GM21390 (cell line): ENCODE measurements around the gene C19orf25.
"Not testable (repeated sequence)": the region's sequence is repeated elsewhere in the genome, so short reads cannot be mapped to it uniquely, and the experiment has no call there.

ENCODE experiments used
- ATAC-seq: cut with Tn5 transposase; IDR thresholded peaks from one replicate; pipeline ENCODE4 v1.9.1; 2021; ENCODE audit not compliant: unreplicated experiment

C19orf25 gene

DNA sequence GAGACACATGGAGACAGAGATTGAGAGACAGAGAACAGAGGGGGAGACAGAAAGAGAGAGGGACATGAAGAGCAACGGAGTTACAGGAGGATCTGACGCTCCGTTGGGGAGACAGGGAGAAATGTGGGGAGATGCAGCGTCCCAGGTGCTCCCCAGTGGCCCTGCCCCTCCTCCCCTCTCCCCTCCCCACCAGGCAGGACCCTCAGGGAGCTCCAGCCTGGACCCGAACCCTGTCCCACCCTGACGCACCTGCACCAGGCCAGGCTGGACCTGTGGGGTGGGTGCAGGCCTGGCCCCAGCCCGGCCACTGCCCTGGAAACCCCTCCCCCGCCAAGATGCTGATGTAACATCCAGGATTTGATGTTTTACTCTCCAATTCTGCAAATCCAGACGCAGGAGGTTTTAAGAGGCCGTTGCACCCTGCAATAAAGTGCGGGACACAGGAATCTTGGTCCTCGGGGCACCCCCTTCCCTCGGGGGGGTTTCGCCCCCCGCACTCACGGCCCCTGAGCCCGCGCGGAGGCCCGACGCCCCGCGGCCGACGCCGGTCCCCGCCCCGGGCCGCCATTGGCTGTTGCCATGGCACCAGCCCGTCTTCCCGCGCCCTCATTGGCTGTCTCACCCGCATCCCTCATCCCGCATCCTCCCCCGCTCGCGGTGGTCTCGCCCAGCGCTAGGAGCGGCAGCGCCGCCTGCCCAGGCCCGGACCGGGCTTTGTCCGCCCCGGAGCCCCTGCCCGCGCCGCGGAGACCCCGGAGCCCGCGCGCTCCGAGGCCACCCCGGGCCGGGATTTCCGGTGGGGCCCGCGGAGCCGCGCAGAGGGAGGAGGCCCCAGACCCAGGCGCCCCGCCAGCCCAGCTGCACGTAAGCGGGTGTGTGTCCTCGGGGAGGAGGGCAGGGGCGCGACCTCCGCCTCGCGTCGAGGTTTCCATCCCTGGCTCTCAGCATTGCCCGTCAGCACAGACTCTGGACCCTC, 29.3 kb downstream of the C19orf25 start, which contains the start of gene APC2:
Gene APC2, plus strand, starts transcription at position 655 of the 976 bp plus-strand sequence. CDS start 2,881 bp downstream, outside the sequence.
- no peak for ATAC-seq

DNA sequence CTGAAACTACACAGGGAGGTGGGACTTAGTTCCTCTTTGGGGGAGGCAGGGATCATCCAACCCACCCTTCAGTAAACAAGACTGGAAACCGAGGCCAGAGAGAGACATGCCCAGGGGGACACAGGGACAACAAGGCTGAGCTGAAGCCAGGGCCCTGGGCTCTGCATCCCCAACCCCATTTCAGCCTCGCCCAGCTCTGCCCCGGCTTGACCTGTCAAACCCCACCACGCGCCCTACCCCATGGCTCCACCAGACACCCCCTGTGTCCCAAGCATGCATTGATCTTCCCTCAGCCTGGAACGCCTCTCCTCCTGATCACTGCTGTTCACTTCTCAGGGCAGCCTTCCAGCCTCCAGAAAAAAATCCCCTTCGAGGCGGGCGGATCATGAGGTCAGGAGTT, 31.1 kb downstream of the C19orf25 start:
- no peak for ATAC-seq

DNA sequence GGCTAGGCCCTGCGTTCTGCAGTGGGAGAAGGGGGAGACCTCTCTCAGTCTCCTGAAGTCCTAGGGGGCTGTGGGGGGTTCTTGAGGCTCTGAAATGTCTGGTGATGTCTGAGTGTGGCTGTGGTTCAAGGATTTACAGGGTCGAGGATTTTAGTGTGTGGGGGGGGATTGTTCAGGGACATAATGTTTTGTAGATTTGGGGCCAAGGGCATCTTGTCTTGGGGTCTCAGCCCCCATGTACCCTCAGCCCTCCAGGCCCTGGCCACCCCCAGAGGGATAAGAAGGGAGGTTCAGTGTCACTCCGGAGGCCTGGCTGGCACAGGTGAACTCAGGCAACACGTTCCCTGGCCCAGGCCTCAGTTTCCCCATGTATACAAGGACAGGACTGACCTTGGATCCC, 31.5 kb downstream of the C19orf25 start:
- ATAC-seq, result no peak

DNA sequence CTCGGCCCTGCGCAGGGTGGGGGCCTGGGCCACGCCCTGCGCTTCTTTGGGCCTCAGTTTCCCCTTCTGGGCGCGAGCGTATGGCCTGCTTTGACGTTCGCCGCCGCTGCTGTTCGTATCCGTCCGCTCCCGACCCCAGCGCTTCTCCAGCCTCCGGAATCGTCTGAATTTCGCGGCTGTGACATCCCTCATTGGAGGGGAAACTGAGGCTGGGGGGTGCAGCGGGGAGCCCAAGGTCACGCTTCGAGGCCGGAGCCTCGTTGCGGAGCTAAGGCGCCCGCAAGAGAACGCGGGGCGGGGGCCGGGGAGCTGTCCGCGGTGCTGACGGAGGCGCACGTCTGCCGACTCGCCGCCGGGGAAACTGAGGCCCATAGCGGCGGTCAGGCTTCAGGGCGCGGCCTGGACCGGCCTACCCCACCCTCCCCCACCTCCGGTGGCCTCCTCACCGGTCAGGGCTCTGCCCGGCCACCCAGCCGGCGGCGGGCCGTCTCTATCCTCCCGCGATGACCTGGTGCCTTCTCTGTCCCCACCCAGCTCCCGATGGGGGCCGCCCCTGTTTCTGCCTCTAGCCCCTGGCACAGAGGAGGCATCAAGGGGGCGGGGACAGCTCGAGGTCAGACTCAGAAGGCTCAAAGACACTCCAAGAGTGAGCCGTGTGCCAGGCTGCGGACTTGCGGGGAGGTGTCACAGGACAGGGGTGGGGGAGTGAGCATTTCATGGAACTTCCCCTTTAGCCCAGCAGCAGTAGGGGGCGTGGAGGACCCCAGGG, 32.1 kb downstream of the C19orf25 start:
- ATAC-seq, result no peak

DNA sequence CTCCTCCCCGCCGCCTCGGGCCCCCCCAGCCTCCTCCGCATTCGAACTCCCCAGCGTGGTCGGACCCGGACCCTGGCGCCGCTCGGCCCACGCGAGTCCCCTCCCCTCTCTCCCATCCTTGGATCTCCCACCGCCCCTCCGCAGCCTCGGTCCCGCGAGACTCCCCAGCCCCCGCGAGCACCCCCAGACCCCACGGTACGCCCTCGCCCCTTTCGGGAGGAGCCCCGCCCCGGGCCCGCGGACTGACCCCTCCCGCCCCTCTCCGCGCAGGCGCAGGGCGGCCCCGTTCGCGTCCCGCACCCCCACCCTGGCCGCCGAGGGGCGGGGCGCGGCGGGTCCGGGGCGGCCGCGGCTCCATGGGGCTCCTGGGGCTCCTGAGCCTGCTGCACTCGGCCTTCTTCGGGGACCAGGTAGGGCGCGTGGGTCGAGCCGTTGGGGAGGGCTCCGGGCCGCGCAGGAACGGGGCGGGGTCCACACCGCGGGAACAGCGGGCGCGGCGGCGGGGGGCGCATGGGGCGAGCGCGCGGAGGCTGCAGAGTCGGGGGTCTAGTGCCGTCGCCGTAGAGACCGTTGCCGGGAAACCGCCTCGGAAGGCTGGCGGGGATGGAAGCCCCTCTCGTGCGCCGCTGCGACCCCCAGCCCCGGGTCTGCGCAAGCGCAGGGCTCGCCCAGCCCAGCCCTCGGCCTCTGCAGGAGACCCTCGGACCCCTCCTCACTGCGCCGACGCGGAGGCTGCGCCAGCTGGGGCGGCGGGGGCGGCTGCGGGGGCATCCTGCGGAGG, 32.9 kb downstream of the C19orf25 start:
- ATAC-seq, result no peak

DNA sequence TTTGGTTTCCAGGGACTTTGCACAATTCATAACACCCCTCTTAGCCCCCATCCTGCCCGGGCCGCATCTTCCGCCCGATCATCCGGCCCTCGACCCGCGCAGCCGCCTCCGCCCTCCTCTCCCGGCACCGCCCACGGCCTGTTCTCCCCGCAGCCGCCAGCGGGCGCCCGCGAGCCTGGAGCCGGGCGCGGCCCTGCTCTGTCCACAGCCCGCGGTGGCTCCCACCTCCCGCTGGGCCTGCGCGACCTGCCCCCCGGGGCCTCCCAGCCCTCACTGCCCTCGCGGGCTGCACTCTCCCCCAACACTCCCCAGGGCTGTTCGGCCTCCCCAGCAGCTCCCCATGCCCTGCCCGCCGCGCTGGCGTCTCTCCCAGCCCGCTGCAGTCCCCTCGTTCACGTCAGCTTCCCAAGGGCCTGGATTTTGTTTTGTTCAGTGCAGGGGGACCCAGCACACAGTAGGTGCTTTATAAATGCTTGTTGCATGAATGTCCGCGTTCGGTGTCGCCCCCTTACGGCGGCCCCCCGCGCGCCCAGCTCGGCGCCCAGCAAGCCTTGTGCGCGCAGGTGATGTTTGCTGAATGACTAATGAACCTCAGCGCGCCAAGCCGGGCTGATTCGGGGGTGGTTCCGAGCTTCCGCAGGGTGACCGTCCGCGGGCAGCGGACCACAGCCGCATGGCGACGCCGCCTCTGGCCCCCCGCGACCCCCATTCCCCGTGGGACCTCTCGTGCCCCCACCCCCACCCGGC, 33.7 kb downstream of the C19orf25 start:
- ATAC-seq, result peak; percentile 67

DNA sequence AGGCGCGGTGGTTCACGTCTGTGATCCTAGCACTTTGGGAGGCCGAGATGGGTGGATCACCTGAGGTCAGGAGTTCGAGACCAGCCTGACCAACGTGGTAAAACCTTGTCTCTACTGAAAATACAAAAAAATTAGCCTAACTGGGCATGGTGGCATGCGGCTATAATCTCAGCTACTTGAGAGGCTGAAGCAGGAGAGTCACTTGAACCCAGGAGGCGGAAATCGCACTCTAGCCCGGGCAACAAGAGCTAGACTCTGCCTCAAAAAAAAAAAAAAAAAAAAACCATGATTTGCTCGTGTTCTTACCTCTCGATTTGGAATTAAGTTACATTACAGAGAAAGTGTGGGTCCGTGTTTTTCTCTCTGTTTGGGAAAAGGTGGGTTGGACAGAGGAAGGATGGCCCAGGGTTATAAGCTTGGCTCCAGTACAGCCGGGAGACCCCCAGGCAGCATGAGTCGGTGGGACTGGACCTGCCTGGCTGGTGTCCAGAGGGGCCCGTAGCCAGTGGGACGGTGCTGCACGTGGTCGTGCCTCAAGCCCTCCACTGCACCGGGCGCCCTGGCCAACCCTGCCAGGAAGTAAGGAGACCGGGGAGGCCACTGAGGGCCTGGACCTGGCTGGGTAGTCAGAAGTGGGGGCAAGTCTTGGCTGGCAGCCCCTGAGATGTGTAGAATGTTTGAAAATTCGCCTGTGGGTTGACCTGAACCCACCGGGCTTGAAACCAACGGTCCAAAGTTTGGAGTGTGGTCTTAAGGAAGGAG, 37.2 kb downstream of the C19orf25 start:
- ATAC-seq, result no peak

DNA sequence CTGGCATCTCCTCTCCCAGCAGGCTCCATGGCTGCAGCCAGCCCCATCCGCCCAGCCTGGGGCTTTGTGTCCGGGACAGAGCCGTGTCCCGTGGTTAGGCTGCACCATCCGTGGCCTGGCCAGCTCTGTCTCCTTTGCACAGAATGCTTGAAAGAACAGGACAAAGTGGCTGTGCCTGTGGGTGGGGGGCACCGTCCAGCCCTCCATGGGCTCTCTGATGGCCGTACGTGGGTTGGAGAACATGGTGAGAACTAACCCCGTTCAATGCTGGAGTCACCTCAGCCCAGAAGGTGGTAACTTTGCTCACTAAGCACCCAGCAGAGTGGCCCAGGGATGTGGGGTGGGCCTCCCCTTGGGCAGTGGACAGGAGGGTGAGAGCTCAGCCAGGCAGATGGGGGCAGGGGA, 38.0 kb downstream of the C19orf25 start:
- ATAC-seq, result no peak

DNA sequence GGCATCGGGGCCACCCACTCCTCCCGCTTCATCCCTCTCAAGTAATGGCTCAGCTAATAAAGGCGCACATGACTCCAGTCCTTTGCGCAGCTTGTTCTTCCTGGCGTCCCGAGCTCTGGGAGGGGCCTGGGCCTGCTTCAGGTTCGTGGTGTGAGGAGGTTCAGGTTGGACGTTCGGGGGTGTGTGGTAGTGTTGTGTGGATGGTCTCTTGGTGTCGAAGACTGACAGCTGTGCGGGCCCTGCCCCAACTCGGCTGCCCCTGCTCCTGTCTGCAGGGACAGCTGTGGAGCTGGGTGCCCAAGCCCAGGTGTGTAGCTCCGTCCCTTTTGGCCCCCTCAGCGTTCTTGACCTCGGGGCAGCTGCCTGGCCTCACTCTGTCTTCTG, 38.6 kb downstream of the C19orf25 start:
- no peak for ATAC-seq

DNA sequence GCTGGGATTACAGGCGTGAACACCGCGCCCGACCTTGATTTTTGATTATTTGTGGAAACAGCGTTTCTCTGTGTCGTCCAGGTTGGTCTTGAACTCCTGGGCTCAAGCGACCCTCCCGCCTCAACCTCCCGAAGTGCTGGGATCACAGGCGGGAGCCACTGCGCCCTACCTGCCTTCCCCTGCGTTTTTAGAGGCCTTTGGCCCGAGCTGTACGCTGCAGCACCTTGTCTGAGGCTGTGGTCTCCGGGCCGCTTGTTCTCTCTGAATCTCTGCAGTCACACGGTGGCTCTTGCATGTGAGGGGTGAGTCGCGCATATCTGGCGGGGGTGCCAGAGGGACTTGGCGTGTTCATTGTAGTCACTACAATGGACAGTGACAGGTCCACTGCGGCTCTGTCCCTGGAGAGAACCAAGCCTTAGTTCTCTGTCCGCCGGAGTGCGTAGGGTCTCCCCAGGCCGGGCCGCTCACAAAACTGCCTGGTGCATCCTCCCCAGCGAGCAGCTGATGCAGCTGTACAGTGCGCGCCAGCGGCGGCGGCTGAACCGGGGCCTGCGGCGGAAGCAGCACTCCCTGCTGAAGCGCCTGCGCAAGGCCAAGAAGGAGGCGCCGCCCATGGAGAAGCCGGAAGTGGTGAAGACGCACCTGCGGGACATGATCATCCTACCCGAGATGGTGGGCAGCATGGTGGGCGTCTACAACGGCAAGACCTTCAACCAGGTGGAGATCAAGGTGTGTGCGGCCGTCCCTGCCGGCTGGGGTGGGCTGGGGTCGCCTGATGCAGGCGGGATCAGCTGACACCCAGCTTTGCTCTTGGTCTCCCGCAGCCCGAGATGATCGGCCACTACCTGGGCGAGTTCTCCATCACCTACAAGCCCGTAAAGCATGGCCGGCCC, 39.2 kb downstream of the C19orf25 start:
- not testable (repeated sequence) for ATAC-seq

DNA sequence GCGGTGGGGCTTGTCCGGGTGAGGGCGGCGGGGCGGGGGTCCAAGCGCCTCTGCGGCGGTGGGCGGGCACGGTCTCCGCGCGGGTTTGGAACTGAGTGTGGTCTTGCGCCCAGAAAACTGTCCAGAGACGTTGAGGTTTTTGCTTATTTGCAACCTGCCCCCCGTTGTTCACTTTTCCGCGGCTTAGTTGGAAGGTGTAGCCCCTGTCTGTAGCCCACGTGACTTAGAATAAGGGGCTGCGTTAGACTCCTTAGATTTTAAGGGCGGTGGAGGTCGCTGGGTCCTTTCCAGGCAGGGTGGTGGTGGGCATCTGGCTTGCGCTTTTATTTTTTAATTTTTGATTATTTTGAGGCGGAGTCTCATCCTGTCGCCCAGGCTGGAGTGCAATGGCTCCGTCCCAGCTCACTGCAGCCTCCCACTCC, 40.1 kb downstream of the C19orf25 start:
- no peak for ATAC-seq

DNA sequence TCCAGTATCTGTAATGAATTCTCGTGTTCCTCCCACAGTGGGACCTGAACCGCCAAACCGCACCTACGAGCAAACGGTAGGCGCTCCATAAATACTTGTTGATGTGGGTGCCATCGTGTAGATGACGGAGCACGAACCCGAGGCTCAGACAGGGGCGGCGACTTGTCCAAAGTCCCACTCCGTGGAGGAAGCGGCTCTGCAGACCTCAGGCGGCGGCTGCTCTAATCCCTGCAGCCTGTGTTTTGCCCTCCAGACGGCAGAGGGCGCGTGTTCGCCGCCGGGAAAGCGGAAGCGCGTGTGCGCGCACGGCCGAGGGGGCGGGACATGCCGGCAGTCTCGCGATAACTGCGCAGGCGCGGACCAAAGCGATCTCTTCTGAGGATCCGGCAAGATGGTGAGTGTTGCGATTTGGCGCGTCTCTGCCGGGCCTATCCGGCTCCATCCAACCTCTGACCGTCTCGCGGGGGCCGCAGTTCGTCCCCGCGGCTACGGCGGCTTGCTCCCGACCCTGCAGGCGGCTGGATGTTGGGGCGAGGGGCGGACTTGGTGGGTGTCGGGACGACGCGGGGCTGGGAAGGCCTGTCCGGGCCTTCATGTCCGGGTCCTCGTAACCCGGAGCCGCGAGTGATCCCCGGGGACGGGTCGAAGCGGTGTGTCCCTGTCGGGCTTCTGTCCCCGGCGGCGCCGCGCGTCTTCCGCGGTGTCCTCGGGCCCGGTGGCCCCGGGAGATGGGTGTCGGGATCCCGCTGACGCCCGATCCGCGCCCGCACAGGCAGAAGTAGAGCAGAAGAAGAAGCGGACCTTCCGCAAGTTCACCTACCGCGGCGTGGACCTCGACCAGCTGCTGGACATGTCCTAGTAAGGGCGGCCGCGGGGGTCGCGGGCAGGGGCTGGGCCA, 40.7 kb downstream of the C19orf25 start, which contains the start of gene RPS15:
Gene RPS15, plus strand, starts transcription at position 362 of the 898 bp plus-strand sequence. Its CDS starts 30 bp downstream, at position 392.
- ATAC-seq, result peak; percentile 68

DNA sequence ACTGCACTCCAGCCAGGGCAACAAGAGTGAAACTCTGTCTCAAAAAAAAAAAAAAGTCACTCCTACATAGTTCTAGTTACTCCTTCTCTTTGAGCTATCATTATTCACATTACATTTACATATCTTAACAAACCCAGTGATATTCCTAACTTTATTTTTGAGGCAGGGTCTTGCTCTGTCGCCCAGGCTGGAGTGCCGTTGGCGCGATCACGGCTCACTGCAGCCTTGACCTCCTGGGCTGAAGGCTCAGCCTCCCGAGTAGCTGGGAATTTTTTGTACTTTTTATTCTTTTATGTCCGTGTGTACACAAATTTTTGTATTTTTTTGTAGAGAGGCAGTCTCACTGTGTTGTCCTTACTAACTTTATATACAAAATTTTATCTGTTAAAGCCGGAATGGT, 41.4 kb downstream of the C19orf25 start:
- no peak for ATAC-seq

DNA sequence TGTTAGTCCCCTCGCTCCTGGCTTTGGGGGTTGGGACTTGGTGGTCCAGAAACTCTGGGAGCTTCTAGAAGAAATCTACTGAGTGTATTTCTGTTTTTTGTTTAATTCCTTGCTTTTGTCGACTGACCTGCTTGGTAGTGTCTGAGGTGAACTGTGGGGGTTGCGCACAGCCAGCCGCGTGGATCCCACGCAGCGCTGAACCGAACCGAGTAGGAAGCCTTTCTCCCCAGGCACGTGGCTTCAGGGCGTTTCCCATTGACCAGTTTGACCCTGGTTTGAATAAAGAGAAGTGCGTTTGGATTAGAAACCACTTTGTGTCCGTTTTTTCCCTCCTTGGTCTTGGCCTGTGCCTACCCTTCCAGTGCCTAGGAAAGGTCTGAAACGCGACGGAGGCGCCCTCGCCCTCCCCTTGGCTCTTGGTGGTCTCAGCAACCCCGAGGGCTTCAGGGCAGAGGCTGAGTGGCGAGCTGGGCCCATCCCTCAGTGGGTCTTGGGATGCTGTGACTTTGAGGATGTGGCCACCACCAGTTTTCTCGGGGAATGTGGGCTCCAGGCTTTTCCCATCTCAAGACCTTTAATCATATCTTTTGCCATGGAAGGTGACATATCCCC, 43.5 kb downstream of the C19orf25 start:
- no peak for ATAC-seq

DNA sequence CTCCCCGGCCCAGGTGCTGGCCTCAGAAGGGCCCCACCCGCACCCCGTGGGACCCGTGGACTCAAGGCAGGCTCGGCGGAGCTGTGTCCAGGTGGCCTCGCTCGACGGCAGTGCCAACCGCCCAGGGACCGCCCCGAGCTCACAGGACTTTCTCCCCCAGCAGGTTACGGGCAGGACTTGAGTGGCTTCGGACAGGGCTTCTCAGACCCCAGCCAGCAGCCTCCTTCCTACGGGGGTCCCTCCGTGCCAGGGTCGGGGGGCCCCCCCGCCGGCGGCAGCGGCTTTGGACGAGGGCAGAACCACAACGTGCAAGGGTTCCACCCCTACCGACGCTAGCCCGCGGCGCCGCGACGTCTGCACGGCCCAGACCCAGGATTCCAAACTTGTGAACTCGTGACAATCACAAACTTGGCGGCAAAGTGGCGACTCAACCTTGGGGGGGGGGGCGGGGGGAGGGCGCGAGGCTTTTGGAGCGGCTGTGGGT, 44.4 kb downstream of the C19orf25 start:
- ATAC-seq, result no peak

DNA sequence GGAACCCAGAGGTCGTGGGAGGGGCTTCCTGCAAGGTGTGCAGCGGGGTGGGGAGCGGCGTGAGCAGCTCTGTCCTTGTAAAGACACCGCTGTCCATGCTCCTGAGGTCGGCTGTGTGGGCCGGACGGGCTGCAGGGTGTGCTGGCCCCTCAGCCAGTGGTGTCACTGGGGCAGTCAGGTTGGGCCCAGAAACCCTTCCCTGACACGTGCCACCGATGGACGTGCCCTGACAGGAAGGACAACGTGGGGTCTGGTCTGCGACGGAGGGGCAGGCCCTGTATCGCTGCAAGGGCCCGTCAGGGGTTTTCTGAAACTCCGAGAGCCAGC, 45.0 kb downstream of the C19orf25 start:
- ATAC-seq, result no peak
